Activated gamma-delta T cell treated with anti-CD3 and anti-CD28 coated beads, Interleukin-2, amount 50 U/mL, for 16 hours (primary cell): Measurements from ENCODE around the gene ANKRD61.
"Not testable (repeated sequence)": the region's sequence is repeated elsewhere in the genome, so short reads cannot be mapped to it uniquely, and the experiment has no call there.

Experiments used
- DNase-seq: peaks from one replicate; pipeline ENCODE4 v3.0.0-alpha.2; 2020; ENCODE audit warnings: low read depth

Gene ANKRD61

GRCh38 chr7:6031567-6031966 lies 391 bp downstream of the ANKRD61 start:
- DNase-seq = no peak

GRCh38 chr7:6032167-6032566 lies 991 bp downstream of the ANKRD61 start:
- DNase-seq = no peak

- DNase-seq = no peak
Measured at GRCh38 chr7:6032641-6033040, 1.5 kb downstream of the ANKRD61 start.

- DNase-seq = no peak
Measured at GRCh38 chr7:6035165-6035564, 4.0 kb downstream of the ANKRD61 start.

GRCh38 chr7:6035686-6036085 lies 4.5 kb downstream of the ANKRD61 start:
- no peak for DNase-seq

GRCh38 chr7:6049780-6050179 lies 18.6 kb downstream of the ANKRD61 start:
- DNase-seq = no peak

GRCh38 chr7:6051185-6051584 lies 20.0 kb downstream of the ANKRD61 start:
- not testable (repeated sequence) for DNase-seq

GRCh38 chr7:6056616-6057015 lies 25.4 kb downstream of the ANKRD61 start:
- DNase-seq = no peak

- DNase-seq = no peak
Measured at GRCh38 chr7:6057316-6058129, 26.3 kb downstream of the ANKRD61 start.

- not testable (repeated sequence) for DNase-seq
Measured at GRCh38 chr7:6059941-6060340, 28.8 kb downstream of the ANKRD61 start.

- DNase-seq = no peak
Measured at GRCh38 chr7:6071406-6071805, 40.2 kb downstream of the ANKRD61 start.

GRCh38 chr7:6074612-6075380 lies 43.6 kb downstream of the ANKRD61 start:
- no peak for DNase-seq

GRCh38 chr7:6078548-6078947 lies 47.4 kb downstream of the ANKRD61 start:
- DNase-seq = no peak

GRCh38 chr7:6083047-6083446 lies 51.9 kb downstream of the ANKRD61 start:
- DNase-seq = not testable (repeated sequence)
